Measurements from ENCODE around the gene MTHFD2.
"Not testable (repeated sequence)": the region's sequence is repeated elsewhere in the genome, so short reads cannot be mapped to it uniquely, and the experiment has no call there.

The MTHFD2 gene

GRCh38 chr2:74226648-74227213, 28.3 kb downstream of the MTHFD2 start:
- DNase-seq (ENCODE audit: low read depth), result no peak
- no peak overlapping the region for H3K4me3 ChIP-seq (ENCODE audit: control insufficient read depth, low read depth, low read length)
- no peak for TF ChIP-seq CTCF (conservative IDR thresholded peaks at IDR 0.05; ENCODE audit: control insufficient read depth, insufficient read depth, low read depth, low read length)

GRCh38 chr2:74227646-74228045, 29.2 kb downstream of the MTHFD2 start:
- no peak for DNase-seq (ENCODE audit: low read depth)
- no peak for TF ChIP-seq CTCF (conservative IDR thresholded peaks at IDR 0.05; ENCODE audit: control insufficient read depth, insufficient read depth, low read depth, low read length)
- H3K4me3 ChIP-seq (ENCODE audit: control insufficient read depth, low read depth, low read length), result no peak overlapping the region

GRCh38 chr2:74228772-74229171, 30.4 kb downstream of the MTHFD2 start:
- TF ChIP-seq CTCF (conservative IDR thresholded peaks at IDR 0.05; ENCODE audit: control insufficient read depth, insufficient read depth, low read depth, low read length), result no peak
- no peak for DNase-seq (ENCODE audit: low read depth)
- no peak overlapping the region for H3K4me3 ChIP-seq (ENCODE audit: control insufficient read depth, low read depth, low read length)

- DNase-seq (ENCODE audit: low read depth); H3K4me3 ChIP-seq (ENCODE audit: control insufficient read depth, low read depth, low read length): not testable (repeated sequence)
Observed at GRCh38 chr2:74229865-74230264, 31.4 kb downstream of the MTHFD2 start.

GRCh38 chr2:74232426-74232825, 34.0 kb downstream of the MTHFD2 start:
- no peak for TF ChIP-seq CTCF (conservative IDR thresholded peaks at IDR 0.05; ENCODE audit: control insufficient read depth, insufficient read depth, low read depth, low read length)

GRCh38 chr2:74233648-74234047, 35.2 kb downstream of the MTHFD2 start:
- no peak for DNase-seq (ENCODE audit: low read depth)
- TF ChIP-seq CTCF (conservative IDR thresholded peaks at IDR 0.05; ENCODE audit: control insufficient read depth, insufficient read depth, low read depth, low read length), result no peak
- no peak overlapping the region for H3K4me3 ChIP-seq (ENCODE audit: control insufficient read depth, low read depth, low read length)

More at GRCh38 chr2:74232426-74232825, 34.0 kb downstream of the MTHFD2 start:
- no peak for DNase-seq (ENCODE audit: low read depth)
- H3K4me3 ChIP-seq (ENCODE audit: control insufficient read depth, low read depth, low read length), result no peak overlapping the region

- H3K4me3 ChIP-seq (ENCODE audit: control insufficient read depth, low read depth, low read length), result no peak overlapping the region
- no peak for TF ChIP-seq CTCF (conservative IDR thresholded peaks at IDR 0.05; ENCODE audit: control insufficient read depth, insufficient read depth, low read depth, low read length)
- no peak for DNase-seq (ENCODE audit: low read depth)
Observed at GRCh38 chr2:74235041-74235440, 36.6 kb downstream of the MTHFD2 start.

Data from fibroblast of mammary gland (primary cell).